Gastrocnemius medialis (tissue), 4 donors: ENCODE data around the gene SCN9A.

ENCODE experiments used
- POLR2A ChIP-seq, 2 donors: fragments of 450-650 bp; IDR thresholded peaks; one replicate each; pipeline ENCODE4 v1.6.1; 2017; ENCODE audit warnings: antibody characterized with exemption in 2 of 2, mild to moderate bottlenecking in 2 of 2, moderate library complexity in 2 of 2
- TF ChIP-seq, protein P1 (sequence below), 5 experiments: fragments of 450-650 bp in 3 of 5; fragments of 200-600 bp in 2 of 5; sonication (generic) in 2 of 5; IDR thresholded peaks in 4 of 5; conservative IDR thresholded peaks in 1 of 5; 1 replicate in 4 of 5; 2 replicates in 1 of 5; pipeline ENCODE4 v1.5.1; 2016 to 2019; ENCODE audit warnings: antibody characterized with exemption in 5 of 5, mild to moderate bottlenecking in 3 of 5, moderate library complexity in 3 of 5

GRCh38 chr2:166167449-166167848, 208.3 kb downstream of the SCN9A start:
- TF ChIP-seq, protein P1, sequence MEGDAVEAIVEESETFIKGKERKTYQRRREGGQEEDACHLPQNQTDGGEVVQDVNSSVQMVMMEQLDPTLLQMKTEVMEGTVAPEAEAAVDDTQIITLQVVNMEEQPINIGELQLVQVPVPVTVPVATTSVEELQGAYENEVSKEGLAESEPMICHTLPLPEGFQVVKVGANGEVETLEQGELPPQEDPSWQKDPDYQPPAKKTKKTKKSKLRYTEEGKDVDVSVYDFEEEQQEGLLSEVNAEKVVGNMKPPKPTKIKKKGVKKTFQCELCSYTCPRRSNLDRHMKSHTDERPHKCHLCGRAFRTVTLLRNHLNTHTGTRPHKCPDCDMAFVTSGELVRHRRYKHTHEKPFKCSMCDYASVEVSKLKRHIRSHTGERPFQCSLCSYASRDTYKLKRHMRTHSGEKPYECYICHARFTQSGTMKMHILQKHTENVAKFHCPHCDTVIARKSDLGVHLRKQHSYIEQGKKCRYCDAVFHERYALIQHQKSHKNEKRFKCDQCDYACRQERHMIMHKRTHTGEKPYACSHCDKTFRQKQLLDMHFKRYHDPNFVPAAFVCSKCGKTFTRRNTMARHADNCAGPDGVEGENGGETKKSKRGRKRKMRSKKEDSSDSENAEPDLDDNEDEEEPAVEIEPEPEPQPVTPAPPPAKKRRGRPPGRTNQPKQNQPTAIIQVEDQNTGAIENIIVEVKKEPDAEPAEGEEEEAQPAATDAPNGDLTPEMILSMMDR (IDR thresholded peaks at IDR 0.05 in 4 of 5, conservative IDR thresholded peaks at IDR 0.05 in 1 of 5) = no peak
- no peak for TF ChIP-seq POLR2A (IDR thresholded peaks at IDR 0.05)
